Pons (tissue), 1 donor: Measurements from ENCODE around the gene KASH5.

Experiments
- DNase-seq: peaks from one replicate; pipeline ENCODE4 v3.0.0-alpha.2; 2016; ENCODE audit warnings: low spot score

The KASH5 gene

GRCh38 chr19:49387936-49388372, at the start of gene KASH5:
KASH5 (plus strand) TSS chr19:49388249; CDS start chr19:49390884, 2,635 bp downstream.
- peak; percentile 52 for DNase-seq

- no peak for DNase-seq
Measured at GRCh38 chr19:49338691-49339300, 49.3 kb upstream of the KASH5 start.

GRCh38 chr19:49339301-49340068, 48.6 kb upstream of the KASH5 start:
- DNase-seq, result peak; percentile 17

GRCh38 chr19:49340069-49340864, 47.8 kb upstream of the KASH5 start:
- no peak for DNase-seq

- DNase-seq, result no peak
Measured at GRCh38 chr19:49340865-49341718, 47.0 kb upstream of the KASH5 start.

- DNase-seq, result no peak
Measured at GRCh38 chr19:49342291-49342721, 45.7 kb upstream of the KASH5 start.

- no peak for DNase-seq
Measured at GRCh38 chr19:49343123-49343522, 44.9 kb upstream of the KASH5 start.

GRCh38 chr19:49344505-49345423, 43.3 kb upstream of the KASH5 start:
- DNase-seq, result no peak

- no peak for DNase-seq
Measured at GRCh38 chr19:49347191-49347590, 40.9 kb upstream of the KASH5 start.

- DNase-seq, result peak; percentile 36
Measured at GRCh38 chr19:49347835-49348234, 40.2 kb upstream of the KASH5 start.

- no peak for DNase-seq
Measured at GRCh38 chr19:49348305-49349189, 39.5 kb upstream of the KASH5 start.

GRCh38 chr19:49349567-49349966, 38.5 kb upstream of the KASH5 start:
- DNase-seq, result no peak

- DNase-seq, result no peak
Measured at GRCh38 chr19:49355909-49356353, 32.1 kb upstream of the KASH5 start.

GRCh38 chr19:49356382-49356781, 31.7 kb upstream of the KASH5 start:
- DNase-seq, result no peak

GRCh38 chr19:49357186-49357585, 30.9 kb upstream of the KASH5 start:
- no peak for DNase-seq

GRCh38 chr19:49359851-49360820, 27.9 kb upstream of the KASH5 start:
- no peak for DNase-seq

GRCh38 chr19:49361438-49362047, 26.5 kb upstream of the KASH5 start:
- DNase-seq, result no peak
